HT1080 (cell line): ENCODE results near the gene RPE. TPM values are rescaled to one million over a fixed set of nuclear protein-coding genes. Genes with fewer than 3 reads are reported as not detected.

Source experiments
- total RNA-seq: library from RNA; depleted of rRNA; stranded (reverse); fragments of >200 nt; shearing (Covaris generic); gene quantifications from 2 replicates; pipeline ENCODE4 v1.2.3, GENCODE V29; 2014; rRNA removed

RPE gene
- total RNA-seq, 1 experiment from 2014 or later: 103 TPM

Other genes with a start within 250 kb of the RPE start
- 0.20 and 0.79 TPM in 2 replicates for gene UNC80, start 230.8 kb upstream of the RPE start, total RNA-seq
- 5.6 and 6.4 TPM in 2 replicates for gene KANSL1L, start 168.8 kb downstream of the RPE start, total RNA-seq
- gene ACADL, start 222.8 kb downstream of the RPE start, total RNA-seq: not detected in 2 replicates